ENCODE measurements around the gene IL17RB. TPM values are rescaled to one million over a fixed set of nuclear protein-coding genes. Genes with fewer than 3 reads are reported as not detected.

IL17RB gene
- total RNA-seq (ENCODE audit: low replicate concordance): 0.81 TPM in 1 of 2 replicates, not detected in the other

GRCh38 chr3:53846134-53846850 lies at the start of gene IL17RB, which contains the start of gene CHDH:
Gene IL17RB (plus strand): TSS chr3:53846568. CDS start chr3:53846589, 21 bp downstream.
Gene CHDH (minus strand): TSS chr3:53846419. CDS start chr3:53824008, 22,411 bp downstream.
- H3K4me3 ChIP-seq (ENCODE audit: low read depth, low read length): peak within 1 kb of the TSS; percentile 60
- TF ChIP-seq CTCF (IDR thresholded peaks at IDR 0.05; ENCODE audit: insufficient read depth, low read length): no peak
- no peak for DNase-seq (ENCODE audit: low read depth)

- no peak for DNase-seq (ENCODE audit: low read depth)
- no peak overlapping the region for H3K4me3 ChIP-seq (ENCODE audit: low read depth, low read length)
- TF ChIP-seq CTCF (IDR thresholded peaks at IDR 0.05; ENCODE audit: insufficient read depth, low read length): no peak
Measured at GRCh38 chr3:53798144-53798543, 48.2 kb upstream of the IL17RB start.

GRCh38 chr3:53799338-53799865 lies 47.0 kb upstream of the IL17RB start:
- no peak for TF ChIP-seq CTCF (IDR thresholded peaks at IDR 0.05; ENCODE audit: insufficient read depth, low read length)
- peak; percentile 22 for DNase-seq (ENCODE audit: low read depth)
- no peak overlapping the region for H3K4me3 ChIP-seq (ENCODE audit: low read depth, low read length)

GRCh38 chr3:53800041-53800906 lies 46.1 kb upstream of the IL17RB start:
- no peak for TF ChIP-seq CTCF (IDR thresholded peaks at IDR 0.05; ENCODE audit: insufficient read depth, low read length)
- DNase-seq (ENCODE audit: low read depth): no peak
- no peak overlapping the region for H3K4me3 ChIP-seq (ENCODE audit: low read depth, low read length)

GRCh38 chr3:53801319-53801718 lies 45.0 kb upstream of the IL17RB start:
- H3K4me3 ChIP-seq (ENCODE audit: low read depth, low read length): no peak overlapping the region
- TF ChIP-seq CTCF (IDR thresholded peaks at IDR 0.05; ENCODE audit: insufficient read depth, low read length): no peak
- no peak for DNase-seq (ENCODE audit: low read depth)

GRCh38 chr3:53802256-53802880 lies 44.0 kb upstream of the IL17RB start:
- no peak for DNase-seq (ENCODE audit: low read depth)
- TF ChIP-seq CTCF (IDR thresholded peaks at IDR 0.05; ENCODE audit: insufficient read depth, low read length): no peak
- no peak overlapping the region for H3K4me3 ChIP-seq (ENCODE audit: low read depth, low read length)
